HG02943 (cell line): Measurements from ENCODE around the gene REV3L.
A peak's percentile ranks its signal among the peaks of the same experiment; 100 is the strongest.
"Not testable (repeated sequence)": the region's sequence is repeated elsewhere in the genome, so short reads cannot be mapped to it uniquely, and the experiment has no call there.

ENCODE experiments used
- ATAC-seq: cut with Tn5 transposase; IDR thresholded peaks from one replicate; pipeline ENCODE4 v1.9.1; 2021; ENCODE audit warnings: mild to moderate bottlenecking, low read depth, moderate library complexity; ENCODE audit not compliant: unreplicated experiment

Gene REV3L

GRCh38 chr6:111269401-111269970, 213.5 kb downstream of the REV3L start:
- no peak for ATAC-seq

- no peak for ATAC-seq
These were observed 215.2 kb downstream of the REV3L start for GRCh38 chr6:111267764-111268333.

- ATAC-seq = no peak
These were observed 216.7 kb downstream of the REV3L start for GRCh38 chr6:111266276-111266675.

- no peak for ATAC-seq
These were observed 217.2 kb downstream of the REV3L start for GRCh38 chr6:111265842-111266241.

- ATAC-seq = no peak
These were observed 219.2 kb downstream of the REV3L start for GRCh38 chr6:111263837-111264236.

GRCh38 chr6:111260570-111261298, 222.3 kb downstream of the REV3L start:
- ATAC-seq = no peak

- peak; percentile 98 for ATAC-seq
These were observed 223.8 kb downstream of the REV3L start for GRCh38 chr6:111259089-111259831.

- no peak for ATAC-seq
These were observed 224.4 kb downstream of the REV3L start for GRCh38 chr6:111258615-111259088.

- ATAC-seq = no peak
These were observed 225.0 kb downstream of the REV3L start for GRCh38 chr6:111258010-111258409.

- no peak for ATAC-seq
These were observed 226.4 kb downstream of the REV3L start for GRCh38 chr6:111256646-111257045.

GRCh38 chr6:111255838-111256237, 227.2 kb downstream of the REV3L start:
- not testable (repeated sequence) for ATAC-seq

GRCh38 chr6:111254779-111255166, 228.2 kb downstream of the REV3L start:
- no peak for ATAC-seq

- no peak for ATAC-seq
These were observed 228.8 kb downstream of the REV3L start for GRCh38 chr6:111254004-111254778.

GRCh38 chr6:111252726-111253125, 230.3 kb downstream of the REV3L start:
- ATAC-seq = no peak

- ATAC-seq = no peak
These were observed 232.1 kb downstream of the REV3L start for GRCh38 chr6:111250791-111251354.
